Femur (tissue), 1 donor: ENCODE measurements around the gene KIF27.
"Not testable (repeated sequence)": the region's sequence is repeated elsewhere in the genome, so short reads cannot be mapped to it uniquely, and the experiment has no call there.

ENCODE experiments used
- DNase-seq: peaks from one replicate; pipeline ENCODE4 v3.0.0-alpha.2; 2017

The KIF27 gene

DNA sequence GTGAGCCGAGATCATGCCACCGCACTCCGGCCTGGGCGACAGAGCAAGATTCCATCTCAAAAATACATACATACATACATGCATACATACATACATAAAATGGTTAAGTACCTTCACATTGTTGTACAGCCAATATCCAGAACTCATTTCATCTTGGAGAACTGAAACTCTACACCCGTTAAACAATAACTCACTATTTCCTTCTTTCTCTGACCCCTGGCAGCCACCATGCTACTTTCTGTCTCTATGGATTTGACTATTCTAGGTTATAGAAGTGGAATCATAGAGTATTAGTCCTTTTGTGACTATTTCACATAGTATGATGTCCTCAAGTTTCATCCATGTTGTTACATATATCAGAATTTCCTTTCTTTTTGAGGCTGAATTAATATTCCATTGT lies 9.6 kb upstream of the KIF27 start:
- no peak for DNase-seq

DNA sequence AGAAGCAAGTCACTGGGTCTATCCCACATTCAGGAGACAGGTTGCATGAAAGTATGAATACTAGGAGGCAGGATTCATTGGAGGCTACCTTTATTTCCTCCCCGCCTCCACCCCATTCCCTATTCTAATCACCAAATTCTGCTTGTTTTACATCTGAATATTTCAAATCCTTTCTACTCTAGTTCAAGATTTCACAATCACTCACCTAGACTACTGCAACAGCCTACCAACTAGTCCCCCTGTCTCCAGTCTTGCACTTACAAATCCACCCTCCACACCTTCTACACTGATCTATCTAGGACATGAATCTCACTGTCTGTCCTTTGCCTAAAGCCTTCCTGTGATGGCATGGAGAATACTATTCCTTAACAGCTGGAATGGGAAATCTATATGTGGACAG lies 6.4 kb upstream of the KIF27 start:
- DNase-seq, result no peak

DNA sequence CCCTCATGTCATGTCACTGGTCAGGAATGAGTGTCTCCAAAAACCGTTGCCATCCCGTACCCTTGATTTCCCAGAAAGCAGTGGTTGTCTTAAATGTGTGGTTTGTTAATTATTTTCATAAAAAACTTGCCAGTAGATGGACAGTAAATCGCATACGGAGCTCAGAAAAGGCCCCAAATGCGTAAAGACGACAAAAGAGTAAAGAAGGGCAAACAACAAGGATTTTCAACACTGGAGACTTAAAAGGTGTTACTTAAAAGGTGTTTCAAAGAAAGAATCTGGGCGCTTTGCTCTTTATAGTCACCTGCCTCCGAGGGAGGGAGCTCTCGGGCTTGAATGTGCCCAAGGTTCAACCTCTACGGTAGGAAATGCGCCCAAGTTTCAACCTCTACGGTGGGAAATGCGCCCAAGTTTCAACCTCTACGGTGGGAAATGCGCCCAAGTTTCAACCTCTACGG lies 734 bp downstream of the KIF27 start:
- no peak for DNase-seq

DNA sequence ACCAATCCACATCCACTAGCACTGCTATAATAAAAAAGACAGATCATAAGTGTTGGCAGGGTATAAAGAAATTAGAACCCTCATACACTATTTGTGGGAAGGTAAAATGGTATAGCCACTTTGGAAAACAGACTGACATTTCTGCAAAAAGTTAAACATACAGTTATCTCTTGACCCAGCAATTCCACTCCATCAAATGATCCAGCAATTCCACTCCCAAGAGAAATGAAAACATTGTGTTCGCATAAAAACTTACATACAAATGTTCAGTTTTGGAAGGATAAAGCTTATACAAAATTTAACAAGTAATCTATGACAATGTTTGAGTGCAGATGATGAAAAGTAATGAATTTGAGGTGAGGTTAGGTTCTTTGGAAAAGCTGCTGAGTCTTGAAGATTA lies 2.1 kb downstream of the KIF27 start:
- DNase-seq, result no peak

DNA sequence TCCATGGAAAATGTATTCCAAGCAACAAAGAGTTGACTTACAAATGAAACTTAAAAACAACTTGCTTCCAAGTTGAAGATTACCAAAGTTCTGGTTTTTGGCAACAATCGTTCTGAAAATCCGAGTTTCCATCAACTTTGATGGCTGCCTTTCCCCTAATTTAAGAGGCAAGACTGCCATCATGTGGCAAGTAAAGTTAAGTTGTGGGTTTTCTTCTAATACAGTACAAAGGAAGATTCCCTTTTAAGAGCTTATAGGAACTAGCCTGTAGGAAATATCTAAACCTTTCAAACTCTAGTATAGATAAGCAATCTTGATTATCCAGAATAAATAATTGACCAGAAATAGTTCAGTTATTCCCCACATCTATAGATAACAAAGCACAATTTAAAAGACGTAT lies 9.0 kb downstream of the KIF27 start:
- DNase-seq, result not testable (repeated sequence)

DNA sequence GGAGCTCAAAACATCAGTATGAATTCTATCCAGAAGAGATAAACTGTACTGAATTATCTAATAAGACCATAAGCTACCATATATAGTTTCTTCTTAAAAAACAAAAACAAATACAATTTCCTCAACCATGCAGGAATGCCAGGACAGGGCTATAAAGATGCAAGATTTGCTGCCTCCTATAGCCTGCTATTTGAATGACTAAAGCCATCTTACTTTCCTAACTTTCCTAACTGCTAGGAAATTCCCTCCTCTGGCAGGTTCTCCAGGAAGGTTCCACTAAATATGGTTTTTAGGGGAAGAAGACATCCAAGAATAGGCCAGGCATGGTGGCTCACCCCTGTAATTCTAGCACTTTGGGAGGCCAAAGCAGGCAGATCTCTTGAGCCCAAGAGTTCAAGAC lies 15.1 kb downstream of the KIF27 start:
- no peak for DNase-seq

DNA sequence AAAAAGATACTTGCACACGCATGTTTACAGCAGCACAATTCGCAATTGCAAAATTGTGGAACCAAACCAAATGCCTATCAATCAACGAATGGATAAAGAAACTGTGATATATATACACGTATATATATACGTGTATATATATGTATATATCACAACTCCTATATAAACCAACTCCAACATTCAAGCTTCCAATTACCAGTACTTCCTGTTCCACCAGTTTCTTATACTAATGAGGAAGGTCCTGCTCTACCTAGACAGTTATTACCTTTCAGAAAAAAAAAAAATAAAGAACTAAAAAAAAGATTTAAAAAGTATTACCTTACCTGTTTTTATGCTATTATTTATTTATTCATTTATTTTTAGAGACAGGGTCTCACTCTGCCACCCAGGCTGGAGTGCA lies 20.6 kb downstream of the KIF27 start:
- DNase-seq, result not testable (repeated sequence)

DNA sequence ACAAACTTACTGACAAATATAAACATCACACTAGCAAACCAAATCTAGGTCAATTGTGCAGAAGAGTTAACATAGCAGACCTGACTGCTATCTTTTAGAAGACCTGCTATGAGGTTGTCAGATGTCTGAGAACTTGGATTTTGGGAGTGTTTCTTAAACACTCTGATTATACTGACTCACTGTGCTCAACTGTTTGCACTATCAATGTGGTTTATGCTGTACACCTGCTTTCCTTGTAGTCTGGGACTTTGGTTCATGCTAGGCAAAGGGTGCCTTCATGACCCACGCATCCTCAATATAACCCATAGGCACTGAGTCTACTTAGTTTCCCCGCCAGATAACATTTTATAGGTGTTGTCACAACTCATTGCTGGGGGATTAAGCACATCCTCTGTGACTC lies 26.9 kb downstream of the KIF27 start:
- DNase-seq, result not testable (repeated sequence)

DNA sequence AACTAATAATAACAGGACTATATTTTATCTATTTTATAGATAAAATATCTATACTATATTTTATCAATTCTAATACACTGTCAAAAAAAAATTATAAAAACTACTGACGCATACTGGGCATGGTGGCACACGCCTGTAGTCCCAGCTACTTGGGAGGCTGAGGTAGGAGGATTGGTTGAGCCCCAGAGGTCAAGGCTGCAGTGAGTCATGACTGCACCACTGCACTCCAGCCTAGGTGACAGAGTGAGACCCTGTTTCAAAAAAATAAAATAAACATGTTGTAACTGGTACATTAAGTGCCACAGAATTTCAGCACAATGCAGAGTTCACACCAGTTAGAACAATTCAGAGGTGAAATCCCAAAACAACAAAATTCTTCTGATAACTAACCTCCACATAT lies 34.7 kb downstream of the KIF27 start:
- not testable (repeated sequence) for DNase-seq

DNA sequence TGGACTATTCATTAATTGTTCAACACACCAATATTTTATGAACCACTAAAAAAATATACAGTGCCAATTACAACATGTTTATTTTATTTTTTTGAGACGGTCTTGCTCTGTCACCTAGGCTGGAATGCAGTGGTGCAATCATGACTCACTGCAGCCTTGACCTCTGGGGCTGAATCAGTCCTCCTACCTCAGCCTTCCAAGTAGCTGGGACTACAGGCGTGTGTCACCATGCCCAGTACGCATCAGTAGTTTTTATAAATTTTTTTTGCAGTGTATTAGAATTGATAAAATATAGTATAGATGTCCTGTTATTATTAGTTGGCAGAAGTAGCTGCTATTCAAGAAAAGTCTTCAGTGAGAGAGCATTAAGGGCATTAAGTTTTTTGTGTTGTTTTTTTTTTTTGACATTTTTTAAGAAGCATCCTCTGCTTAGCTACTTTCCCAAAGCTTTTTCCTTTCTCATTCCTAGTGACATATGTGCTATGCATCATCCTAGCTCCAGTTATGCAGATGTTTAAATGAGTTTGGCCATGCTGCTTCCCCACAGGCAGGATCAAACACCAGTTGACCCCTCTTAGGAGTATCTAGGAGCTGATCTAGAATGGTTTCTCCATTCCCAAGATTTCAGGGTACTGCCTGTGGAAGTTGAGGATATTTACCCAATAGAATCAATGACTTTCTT lies 35.5 kb downstream of the KIF27 start:
- not testable (repeated sequence) for DNase-seq

DNA sequence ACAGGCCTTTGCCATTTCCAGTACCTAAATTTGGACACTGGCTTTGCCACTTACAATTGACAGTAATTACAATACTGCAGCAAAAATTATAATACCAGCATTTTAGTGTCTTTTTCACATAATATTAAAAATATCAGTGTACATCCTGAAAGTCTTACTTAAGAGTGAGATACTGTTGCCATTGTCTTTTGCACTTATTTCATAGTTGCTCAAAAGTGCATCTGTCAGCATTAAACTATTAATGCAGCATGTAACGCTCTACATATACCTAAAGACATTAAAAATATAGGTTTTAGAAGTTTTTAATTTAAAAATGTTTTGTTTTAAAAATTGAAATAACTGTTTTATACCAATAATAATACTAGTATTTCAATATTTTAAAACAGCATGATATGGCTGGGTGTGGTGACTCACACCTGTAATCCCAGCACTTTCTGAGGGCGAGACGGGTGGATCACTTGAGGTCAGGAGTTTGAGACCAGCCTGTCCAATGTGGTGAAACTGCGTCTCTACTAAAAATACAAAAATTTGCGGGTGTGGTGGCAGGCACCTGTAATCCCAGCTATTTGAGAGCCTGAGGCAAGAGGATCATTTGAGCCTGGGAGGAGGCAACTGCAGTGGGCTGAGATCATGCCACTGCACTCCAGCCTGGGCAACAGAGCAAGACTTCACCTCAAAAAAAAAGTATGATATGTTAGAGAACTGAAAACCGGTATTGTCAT lies 39.4 kb downstream of the KIF27 start:
- not testable (repeated sequence) for DNase-seq

DNA sequence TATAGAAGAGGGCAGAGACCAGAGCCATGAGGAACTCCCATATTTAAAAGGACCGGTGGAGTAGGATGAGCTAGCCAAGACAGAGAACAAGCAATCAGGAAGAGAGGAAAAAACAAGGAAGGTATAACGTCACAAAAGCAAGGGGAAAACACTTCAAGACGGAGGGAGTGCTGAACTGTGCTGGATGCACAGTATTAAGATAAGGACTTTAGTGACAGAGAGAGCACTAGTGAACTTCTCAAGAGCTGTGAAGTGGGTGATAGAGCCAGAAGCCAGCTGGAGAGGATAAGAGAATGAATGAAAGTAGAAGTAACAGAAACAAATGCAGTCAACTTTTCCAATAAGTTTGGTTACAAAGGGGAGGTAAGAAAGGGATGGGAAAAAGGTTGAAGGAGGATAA lies 45.7 kb downstream of the KIF27 start:
- not testable (repeated sequence) for DNase-seq

DNA sequence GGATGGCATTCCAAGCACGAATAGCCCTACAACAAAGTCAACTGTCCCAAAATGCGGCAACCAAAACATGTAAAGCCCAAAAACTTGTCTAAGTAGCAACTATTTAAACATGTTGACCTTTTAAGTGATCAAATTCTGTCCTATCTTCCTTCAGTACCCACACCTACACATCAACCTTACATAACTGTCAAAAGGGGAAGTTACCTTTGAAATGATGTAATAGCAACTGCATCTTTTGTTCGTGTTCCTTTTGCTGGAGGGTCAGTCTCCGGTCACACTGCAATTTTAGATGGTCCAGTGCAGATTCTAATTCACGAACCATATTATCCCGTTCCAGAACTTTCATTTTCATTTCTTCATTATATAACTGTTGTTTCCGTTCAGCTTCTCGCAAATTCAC lies 71.3 kb downstream of the KIF27 start:
- DNase-seq, result not testable (repeated sequence)

DNA sequence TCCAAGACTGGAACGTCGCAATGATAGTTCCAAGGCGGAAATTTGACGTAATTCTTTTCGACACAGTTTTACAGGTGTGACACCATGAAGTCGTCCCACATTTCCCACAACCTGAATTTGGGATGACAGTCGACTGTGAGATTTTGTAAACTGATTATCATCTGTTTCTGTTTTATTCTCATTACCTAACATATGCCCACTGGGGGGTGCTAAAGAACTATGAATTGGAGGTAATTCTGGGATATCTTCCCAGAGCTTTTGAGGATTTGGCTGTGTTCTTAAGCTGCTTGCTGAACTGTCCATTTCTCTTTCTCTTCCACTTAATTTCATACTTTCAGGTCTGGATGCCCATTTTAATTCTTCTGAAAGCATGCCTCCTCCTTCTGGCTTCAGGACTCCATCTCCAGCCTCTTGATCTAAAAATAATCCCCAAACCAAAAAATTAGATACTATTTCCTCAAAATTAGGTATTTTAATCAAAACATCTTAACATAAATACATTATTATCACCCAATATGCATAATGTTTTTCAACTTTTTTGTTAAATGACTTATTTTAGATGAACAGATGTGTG lies 84.1 kb downstream of the KIF27 start:
- not testable (repeated sequence) for DNase-seq

DNA sequence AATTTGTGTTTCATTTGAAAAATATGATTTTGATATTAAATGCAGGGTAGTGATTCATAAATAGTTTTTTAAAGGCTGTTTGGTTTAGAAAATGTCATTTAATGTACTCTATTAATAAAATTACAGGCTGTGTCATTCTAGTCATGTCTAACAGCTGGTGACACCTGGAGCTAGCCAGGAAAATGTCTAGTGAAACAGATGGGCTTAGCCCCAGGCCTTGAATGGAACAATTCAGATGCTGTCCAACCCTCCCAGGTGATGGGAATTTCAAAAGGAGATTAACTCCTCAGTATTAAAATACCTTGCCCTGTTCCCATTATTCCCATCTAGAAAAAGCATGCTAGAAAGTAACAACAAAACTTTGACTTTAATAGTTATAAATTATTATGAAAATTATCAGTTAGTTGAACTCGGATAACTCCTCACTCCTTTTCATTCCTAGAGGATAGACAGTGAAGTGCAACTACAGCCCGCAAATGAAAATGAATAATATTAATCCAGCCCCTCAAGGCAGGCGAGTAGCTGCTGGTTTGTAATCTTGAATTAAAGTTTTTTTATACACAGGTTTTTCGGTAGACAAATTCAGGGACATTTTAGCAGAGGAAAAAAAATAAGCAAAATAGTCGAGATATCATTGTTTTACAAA lies 90.7 kb downstream of the KIF27 start:
- not testable (repeated sequence) for DNase-seq

DNA sequence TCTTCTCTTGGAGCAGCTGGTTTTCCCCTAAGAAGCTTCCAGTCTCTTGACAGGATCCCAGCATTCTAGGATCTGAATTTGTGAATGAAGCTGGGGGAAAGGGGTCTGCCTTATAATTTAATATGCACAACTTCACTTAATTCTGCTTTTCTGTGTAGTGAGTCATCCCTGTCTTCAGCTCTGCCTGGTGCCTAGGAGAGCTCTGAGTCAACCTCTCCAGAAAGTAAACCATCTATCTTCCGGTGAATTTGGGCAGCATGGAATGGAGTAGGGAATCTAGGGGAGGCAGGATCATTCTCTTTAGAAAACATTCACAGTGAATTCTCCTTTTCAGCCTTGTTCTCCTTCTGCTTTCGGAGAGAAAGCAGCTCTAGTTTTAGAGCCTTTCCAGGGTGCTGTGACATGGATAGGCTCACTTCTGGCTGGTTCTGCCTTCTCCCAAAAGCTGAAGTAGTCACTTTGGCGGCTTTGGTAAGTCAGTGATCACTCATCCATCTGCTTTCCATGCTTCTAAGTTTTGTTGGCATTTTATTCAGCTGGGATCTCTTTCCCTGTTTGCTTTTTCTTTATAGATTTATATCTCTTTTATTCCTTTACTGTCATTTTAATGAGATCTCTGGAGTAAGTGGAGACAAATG lies 96.1 kb downstream of the KIF27 start:
- DNase-seq, result not testable (repeated sequence)

DNA sequence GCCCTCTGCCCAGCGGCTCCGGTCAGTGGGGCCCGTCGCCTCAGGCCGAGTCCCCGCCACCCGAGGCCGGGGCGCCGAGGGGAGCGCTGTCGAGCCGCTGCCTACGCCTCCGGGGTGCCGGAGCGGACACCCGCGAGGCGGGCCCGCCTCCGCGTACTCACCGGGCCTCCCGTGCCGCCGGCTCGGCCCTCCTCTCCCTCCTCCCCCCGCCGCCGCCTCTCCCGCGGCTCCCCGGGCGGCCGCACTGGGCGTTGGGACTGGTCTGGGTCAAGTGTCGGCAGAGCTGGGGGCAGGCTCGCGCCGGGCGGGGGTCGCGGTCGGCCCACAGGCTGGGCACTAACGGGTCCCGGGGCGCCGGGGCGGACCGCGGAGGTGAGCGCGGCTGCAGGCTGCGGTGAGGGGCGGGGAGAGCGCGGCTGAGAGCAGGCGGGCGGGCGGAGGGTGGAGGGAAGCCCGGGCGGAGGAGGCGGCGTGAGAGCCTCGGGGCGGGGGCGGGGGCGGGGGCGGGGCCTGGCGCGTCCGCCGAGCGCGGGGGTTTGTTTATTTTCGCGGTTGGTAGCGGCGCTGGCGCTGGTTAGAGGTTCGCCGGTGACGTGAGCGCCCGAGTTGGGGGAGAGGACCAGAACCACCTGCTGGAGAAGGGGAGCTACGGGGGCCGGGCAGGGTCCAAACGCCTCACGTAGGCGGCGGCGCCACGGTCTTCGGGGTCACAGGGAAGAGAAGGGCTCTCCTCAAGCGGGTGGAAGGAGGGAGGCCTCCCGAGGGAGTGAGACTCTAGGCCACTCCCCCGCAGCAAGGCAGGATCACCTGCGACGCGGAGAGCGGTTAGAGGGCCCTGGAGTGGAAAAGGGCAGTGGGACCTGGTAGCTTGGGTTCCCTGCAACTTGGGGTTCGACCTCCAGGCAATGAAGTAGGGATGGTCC lies 103.6 kb downstream of the KIF27 start, which contains the start of gene GKAP1:
Gene GKAP1 (minus strand): TSS at position 414 of the 923 bp plus-strand sequence. CDS start 11,252 bp downstream, outside the sequence.
- DNase-seq, result peak; percentile 88

DNA sequence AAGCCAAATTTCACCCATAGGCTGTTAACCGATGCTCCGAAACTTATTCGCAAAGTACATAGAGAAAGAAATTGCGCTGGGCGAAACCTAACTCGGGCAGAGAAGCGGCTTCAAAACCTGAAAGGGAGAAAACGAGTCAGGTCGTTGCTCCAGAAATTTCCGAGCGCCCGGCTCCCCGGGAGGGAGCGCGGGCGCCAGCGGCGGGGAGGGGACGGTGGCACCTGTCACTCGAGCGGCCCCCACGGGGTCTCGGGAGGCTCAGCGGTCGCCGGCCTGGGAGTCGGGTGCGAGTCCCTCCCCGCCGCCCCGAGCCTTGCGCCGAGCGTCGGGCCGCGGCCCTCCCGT lies 104.2 kb downstream of the KIF27 start:
- DNase-seq, result not testable (repeated sequence)

DNA sequence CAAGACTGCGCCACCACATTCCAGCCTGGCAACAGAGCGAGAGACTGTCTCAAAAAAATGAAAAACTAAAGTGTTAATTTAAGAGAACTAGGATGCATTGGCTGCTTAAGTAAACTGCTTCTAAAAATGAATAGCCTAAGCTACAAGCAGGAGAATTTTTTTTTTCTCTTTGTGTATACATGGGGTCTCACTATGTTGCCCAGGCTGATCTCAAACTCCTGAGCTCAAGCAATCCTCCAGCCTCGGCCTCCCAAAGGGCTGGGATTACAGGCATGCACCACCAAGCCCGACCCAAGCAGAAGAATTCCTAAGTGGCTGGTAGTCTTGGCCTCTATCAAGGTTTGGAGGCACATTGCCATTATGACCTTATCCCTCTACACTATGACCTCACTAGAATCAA lies 106.1 kb downstream of the KIF27 start:
- not testable (repeated sequence) for DNase-seq

DNA sequence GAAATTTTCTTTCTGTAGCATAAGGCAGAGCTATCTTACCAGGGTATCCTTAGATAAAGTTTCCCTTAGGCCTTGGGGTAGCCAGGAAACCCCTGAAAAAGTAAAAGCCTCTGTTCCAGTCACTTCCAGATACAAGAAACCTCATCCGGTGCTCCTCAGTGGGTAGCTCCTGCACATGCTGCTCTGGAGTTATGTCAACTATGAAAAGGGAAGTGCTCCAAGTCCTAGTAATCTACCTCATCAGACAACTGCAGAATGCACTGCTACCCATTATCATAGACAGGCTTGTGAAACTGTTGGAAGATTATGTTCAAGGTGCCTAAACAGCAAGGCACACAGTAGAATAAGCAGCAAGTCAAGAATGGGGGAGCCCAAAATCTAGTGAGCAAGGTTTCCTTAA lies 112.0 kb downstream of the KIF27 start:
- DNase-seq, result not testable (repeated sequence)

DNA sequence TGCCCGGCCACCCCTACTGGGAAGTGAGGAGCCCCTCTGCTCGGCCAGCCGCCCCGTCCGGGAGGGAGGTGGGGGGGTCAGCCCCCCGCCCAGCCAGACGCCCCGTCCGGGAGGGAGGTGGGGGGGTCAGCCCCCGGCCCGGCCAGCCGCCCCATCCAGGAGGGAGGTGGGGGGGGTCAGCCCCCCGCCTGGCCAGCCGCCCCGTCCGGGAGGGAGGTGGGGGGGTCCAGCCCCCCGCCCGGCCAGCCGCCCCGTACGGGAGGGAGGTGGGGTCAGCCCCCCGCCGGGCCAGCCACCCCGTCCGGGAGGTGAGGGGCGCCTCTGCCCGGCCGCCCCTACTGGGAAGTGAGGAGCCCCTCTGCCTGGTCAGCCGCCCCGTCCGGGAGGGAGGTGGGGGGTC lies 116.8 kb downstream of the KIF27 start:
- not testable (repeated sequence) for DNase-seq

DNA sequence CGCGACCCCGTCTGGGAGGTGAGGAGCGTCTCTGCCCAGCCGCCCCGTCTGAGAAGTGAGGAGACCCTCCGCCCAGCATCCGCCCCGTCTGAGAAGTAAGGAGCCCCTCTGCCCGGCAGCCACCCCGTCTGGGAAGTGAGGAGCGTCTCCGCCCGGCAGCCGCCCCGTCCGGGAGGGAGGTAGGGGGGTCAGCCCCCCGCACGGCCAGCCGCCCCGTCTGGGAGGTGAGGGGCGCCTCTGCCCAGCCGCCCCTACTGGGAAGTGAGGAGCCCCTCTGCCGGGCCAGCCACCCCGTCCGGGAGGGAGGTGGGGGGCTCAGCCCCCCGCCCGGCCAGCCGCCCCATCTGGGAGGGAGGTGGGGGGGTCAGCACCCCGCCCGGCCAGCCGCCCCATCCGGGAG lies 117.3 kb downstream of the KIF27 start:
- not testable (repeated sequence) for DNase-seq
